SU-DHL-6 (cell line): ENCODE results near the gene ZNRF1.

Source experiments
- CTCF ChIP-seq: fragments of 200-600 bp; sonication (generic); IDR thresholded peaks from one replicate; pipeline ENCODE4 v1.5.1; 2017; ENCODE audit warnings: antibody characterized with exemption, mild to moderate bottlenecking, low read length, moderate library complexity; ENCODE audit not compliant: insufficient read depth, poor library complexity, severe bottlenecking
- EZH2phosphoT487 ChIP-seq: fragments of 200-600 bp; sonication (generic), shearing (Covaris generic); conservative IDR thresholded peaks from 2 replicates; pipeline ENCODE4 v1.6.1; 2018; ENCODE audit warnings: mild to moderate bottlenecking, antibody characterized with exemption, low read length, moderate library complexity, mixed read lengths

- TF ChIP-seq CTCF (no peak), EZH2phosphoT487 (no peak)
These were observed 48.3 kb upstream of the ZNRF1 start for GRCh38 chr16:74950511-74950910.
